ENCODE measurements around the gene MAPT.

- TF ChIP-seq EZH2 (IDR thresholded peaks at IDR 0.05; ENCODE audit: borderline replicate concordance, low read depth, low read length, severe bottlenecking) (no peak), CTCF (IDR thresholded peaks at IDR 0.05; ENCODE audit: borderline replicate concordance, extremely low read depth, low read length, poor library complexity, severe bottlenecking) (no peak)
Measured at GRCh38 chr17:45850011-45850410, 44.3 kb upstream of the MAPT start.
